ENCODE data around the gene ZNF552.
"Not testable (repeated sequence)": the region's sequence is repeated elsewhere in the genome, so short reads cannot be mapped to it uniquely, and the experiment has no call there.

ZNF552 gene

GRCh38 chr19:57818378-57818777 is 3.7 kb upstream of the ZNF552 start:
- DNase-seq (ENCODE audit: low read depth in 3 of 3): no peak

- DNase-seq (ENCODE audit: low read depth in 3 of 3): no peak
These were observed 3.3 kb upstream of the ZNF552 start for GRCh38 chr19:57817976-57818375.

- DNase-seq (ENCODE audit: low read depth in 3 of 3): no peak
These were observed 1.9 kb upstream of the ZNF552 start for GRCh38 chr19:57816652-57817051.

GRCh38 chr19:57815247-57816075 is 748 bp upstream of the ZNF552 start:
- DNase-seq (ENCODE audit: low read depth in 3 of 3): no peak

GRCh38 chr19:57813919-57814504 is 701 bp downstream of the ZNF552 start:
- DNase-seq (ENCODE audit: low read depth in 3 of 3): no peak

- DNase-seq (ENCODE audit: low read depth in 3 of 3): not testable (repeated sequence)
These were observed 1.5 kb downstream of the ZNF552 start for GRCh38 chr19:57812975-57813820.

- no peak for DNase-seq (ENCODE audit: low read depth in 3 of 3)
These were observed 2.5 kb downstream of the ZNF552 start for GRCh38 chr19:57812226-57812625.

GRCh38 chr19:57810410-57811295 is 4.1 kb downstream of the ZNF552 start:
- DNase-seq (ENCODE audit: low read depth in 3 of 3): not testable (repeated sequence)

GRCh38 chr19:57807541-57807940 is 7.2 kb downstream of the ZNF552 start:
- DNase-seq (ENCODE audit: low read depth in 3 of 3): no peak

- no peak for DNase-seq (ENCODE audit: low read depth in 3 of 3)
These were observed 11.0 kb downstream of the ZNF552 start for GRCh38 chr19:57803594-57804325.

- DNase-seq (ENCODE audit: low read depth in 3 of 3): no peak
These were observed 11.5 kb downstream of the ZNF552 start for GRCh38 chr19:57803265-57803593.

GRCh38 chr19:57802269-57802668 is 12.4 kb downstream of the ZNF552 start:
- no peak for DNase-seq (ENCODE audit: low read depth in 3 of 3)

GRCh38 chr19:57800696-57801095 is 14.0 kb downstream of the ZNF552 start:
- no peak for DNase-seq (ENCODE audit: low read depth in 3 of 3)

- not testable (repeated sequence) for DNase-seq (ENCODE audit: low read depth in 3 of 3)
These were observed 18.1 kb downstream of the ZNF552 start for GRCh38 chr19:57796580-57796979.

GRCh38 chr19:57789288-57789687 is 25.4 kb downstream of the ZNF552 start:
- DNase-seq (ENCODE audit: low read depth in 3 of 3): no peak

GRCh38 chr19:57788114-57788692 is 26.5 kb downstream of the ZNF552 start:
- no peak for DNase-seq (ENCODE audit: low read depth in 3 of 3)

- no peak for DNase-seq (ENCODE audit: low read depth in 3 of 3)
These were observed 27.8 kb downstream of the ZNF552 start for GRCh38 chr19:57786906-57787305.

GRCh38 chr19:57786286-57786685 is 28.4 kb downstream of the ZNF552 start:
- no peak for DNase-seq (ENCODE audit: low read depth in 3 of 3)

- no peak for DNase-seq (ENCODE audit: low read depth in 3 of 3)
These were observed 35.4 kb downstream of the ZNF552 start for GRCh38 chr19:57779220-57779845.

GRCh38 chr19:57778336-57778735 is 36.4 kb downstream of the ZNF552 start:
- DNase-seq (ENCODE audit: low read depth in 3 of 3): no peak
